ENCODE measurements around the gene COLEC11.
"Not testable (repeated sequence)": the region's sequence is repeated elsewhere in the genome, so short reads cannot be mapped to it uniquely, and the experiment has no call there.

The COLEC11 gene

DNA sequence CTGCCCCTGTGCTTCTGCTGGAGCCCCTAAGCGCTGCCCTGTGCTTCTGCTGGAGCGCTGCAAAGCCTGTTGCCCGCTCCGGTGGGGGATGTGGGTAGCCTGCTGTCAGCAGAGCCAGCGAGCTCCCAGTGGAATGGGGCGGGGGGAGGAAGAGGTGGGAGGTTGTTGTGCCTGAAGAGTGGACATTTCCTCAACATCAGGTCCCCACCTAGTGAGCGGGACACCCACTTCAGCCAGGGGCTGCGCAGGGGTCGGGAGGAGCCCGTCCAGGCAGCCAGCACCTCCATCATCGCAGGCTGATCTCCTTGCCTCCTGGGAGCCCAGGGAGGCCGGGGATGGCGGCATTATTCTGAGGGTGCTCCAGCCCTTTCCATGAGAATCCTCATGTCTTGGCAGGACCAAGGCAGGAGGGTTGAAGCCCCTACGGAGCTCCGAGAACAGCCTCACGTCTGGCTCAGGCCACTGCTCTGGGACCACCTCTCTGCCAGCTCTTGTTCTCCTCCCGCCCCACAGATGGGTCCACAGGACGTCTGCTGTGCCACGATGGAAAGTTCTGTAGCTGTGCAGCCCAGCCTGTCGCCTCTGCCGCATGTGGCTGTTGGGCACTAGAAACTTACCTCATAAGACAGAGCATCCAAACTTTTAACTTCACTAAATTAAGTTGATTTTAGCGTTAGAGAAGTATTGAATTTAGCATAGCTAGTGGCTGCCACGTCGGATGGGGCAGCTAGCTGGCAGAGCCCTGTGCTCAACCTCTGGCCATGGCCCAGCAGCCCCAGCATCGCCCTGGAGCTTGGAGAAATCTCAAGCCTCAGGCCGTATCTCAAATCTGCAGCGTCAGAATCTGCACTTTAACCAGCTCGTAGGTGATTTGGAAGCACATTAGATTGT, 61.2 kb downstream of the COLEC11 start:
- no peak for DNase-seq

DNA sequence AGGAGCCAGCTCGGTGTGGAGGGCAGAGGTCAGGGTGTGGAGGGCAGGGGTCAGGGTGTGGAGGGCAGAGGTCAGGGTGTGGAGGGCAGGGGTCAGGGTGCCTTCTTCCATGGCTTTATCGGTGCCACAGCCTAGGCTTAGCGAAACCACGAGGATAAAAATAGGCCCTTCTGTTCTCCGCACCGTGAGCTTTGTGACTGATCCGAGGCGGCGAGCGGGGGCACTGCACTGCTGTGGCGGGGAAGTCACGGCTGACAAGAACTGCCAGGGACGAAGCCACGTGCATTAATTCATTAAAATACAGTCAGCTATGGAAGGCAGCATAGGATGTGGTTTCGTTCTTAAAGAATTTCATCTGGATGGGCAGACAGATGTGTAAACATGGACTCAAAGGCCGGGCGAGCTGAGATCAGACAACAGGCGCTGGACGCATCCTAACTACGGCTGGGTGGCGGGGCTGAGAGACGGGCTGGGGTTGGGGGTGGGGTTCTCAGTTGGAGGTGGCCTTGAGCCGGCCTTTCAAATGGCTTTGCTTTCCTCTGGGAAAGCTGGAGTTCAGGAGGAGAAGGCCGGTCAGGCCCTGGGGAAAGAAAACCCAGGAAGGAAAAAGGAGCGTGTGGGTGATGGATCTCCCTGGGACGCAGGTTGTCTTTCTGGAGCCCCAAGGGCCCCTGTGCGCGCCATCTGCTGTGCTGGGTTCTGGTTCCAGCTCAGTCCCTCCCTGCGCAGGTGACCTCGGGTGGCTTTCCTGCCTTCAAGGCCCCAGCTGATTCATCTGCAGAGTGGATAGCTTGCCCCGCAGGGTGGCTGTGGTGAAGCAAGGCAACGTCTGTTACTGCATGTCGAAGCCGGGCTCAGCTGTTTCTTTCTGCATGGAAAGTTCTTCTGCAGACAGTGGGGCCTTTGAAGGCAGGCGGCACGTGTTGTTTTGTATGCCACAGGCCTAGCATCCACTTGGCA, 62.1 kb downstream of the COLEC11 start:
- no peak for DNase-seq

DNA sequence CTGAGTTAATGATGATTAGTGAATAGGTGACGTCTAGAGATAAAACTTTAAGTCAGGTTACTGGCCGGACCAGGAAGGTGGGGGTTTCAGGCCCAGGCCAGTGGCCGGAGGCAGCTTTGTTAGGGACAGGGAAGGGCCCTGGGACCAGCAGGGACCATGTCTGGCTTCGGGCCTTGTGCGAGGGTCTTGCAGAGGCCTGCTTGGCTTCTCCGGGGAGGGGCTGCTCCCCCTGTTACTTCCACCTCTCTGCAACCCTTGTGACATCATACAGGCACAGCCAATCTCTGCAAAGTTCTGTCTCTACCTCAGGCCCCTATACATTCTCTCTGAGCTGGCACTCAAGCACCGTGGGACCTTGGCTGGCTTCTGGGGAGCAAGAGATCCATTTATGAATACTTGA, 63.0 kb downstream of the COLEC11 start, which contains the start of gene ALLC:
TSS of gene ALLC (plus strand) at position 320 of the 400 bp plus-strand sequence. CDS start 12,958 bp downstream, outside the sequence.
- no peak for DNase-seq

DNA sequence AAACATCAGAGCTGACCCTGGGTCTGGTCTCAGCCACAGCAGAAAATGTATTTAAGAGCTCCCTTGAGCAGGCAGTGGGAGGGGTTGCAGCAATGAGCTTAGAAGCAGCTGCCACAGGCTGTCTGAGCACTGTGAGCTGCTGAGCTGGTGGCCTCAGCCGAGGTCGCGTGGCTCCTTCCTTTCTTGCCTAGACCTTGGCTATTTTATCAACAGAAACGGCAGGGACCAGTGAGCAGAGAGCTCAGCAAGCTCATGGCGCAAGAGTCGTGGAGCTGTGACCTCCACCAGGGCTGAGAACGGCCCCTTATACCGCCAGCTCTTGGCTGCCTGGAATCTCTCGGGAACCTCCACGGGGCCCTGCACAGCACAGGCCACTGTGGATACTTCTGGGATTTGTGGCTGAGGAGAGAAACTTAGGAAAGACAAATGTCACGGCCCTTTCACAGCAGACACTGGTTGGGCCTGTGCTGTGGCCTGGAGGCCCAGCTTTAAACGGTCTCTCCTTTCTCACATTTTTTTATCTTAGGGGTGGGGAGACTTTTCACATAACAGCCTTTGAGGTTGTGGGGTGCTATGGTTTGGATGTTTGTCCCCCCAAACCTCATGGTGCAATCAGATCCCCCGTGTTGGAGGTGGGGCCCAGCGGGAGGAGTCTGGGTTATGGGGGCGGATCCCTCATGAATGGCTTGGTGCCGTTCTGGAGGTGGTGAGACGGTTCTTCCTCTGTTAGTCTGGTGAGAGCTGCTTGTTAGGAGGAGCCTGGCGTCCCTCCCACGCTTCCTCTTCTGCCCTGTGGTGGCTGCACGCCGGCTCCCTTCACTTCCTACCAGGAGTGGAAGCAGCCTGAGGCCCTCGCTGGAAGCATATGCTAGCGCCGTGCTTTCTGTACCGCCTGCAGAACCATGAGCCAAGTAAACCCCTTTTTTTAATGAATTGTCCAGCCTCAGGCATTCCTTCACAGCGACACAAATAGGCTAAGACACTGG, 64.8 kb downstream of the COLEC11 start:
- no peak for DNase-seq

DNA sequence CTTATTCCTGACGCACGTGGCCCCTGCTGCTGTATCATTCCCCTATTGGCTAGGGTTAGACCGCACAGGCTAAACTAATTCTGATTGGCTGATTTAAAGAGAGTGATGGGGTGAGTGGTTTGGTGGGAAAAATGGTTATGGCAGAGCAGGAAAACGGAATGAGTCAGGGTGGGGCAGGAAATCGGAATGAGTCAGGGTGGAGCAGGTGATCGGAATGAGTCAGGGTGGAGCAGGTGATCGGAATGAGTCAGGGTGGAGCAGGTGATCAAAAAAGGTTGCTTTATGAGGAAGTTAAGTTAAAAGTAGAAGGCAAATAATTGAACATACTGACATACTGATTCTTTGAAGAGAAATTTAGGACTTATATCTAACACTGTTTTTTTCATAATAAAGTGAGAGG, 65.7 kb downstream of the COLEC11 start:
- not testable (repeated sequence) for DNase-seq

DNA sequence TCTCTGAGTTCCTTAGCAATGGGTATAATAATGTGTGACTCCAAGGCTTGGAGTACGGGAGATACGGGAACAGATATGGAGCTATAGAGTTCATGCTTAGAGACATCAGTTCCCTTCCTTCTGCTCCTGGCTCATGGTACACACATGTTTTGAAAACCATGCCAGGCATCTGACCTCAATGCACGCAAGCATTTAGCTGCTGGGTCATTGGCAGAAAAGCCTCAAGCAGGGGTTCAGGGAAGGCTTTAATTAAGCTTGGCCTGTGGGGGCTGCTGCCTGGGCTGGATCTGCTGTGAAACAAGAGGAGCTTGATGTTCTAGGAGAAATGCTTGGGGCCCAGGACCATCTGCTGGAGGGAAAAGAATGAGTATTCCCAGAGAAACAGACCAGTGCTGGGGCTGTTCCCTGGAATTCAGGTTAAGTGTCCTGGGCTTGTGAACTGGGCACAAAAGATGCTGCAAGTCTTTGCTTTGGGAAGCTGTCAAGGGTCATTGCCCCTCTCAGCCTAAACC, 66.3 kb downstream of the COLEC11 start:
- no peak for DNase-seq

DNA sequence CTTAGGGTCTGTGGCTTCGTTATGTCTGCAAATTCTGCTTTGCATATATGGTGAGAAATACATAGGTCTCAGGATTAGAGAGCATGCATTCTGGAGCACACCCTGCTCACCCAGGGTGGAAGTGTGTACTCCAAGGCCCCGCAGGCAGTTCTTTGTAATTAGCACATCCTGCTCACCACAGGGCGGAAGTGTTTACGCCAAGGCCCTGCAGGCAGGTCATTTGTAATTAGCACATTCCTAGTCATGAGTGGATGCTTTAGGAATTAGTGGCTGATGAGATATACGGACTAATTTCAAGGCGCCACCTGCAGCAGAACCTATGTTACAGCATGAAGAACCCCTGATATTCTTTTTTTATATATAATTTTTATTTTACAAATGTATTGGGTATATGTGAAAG, 67.3 kb downstream of the COLEC11 start:
- no peak for DNase-seq

DNA sequence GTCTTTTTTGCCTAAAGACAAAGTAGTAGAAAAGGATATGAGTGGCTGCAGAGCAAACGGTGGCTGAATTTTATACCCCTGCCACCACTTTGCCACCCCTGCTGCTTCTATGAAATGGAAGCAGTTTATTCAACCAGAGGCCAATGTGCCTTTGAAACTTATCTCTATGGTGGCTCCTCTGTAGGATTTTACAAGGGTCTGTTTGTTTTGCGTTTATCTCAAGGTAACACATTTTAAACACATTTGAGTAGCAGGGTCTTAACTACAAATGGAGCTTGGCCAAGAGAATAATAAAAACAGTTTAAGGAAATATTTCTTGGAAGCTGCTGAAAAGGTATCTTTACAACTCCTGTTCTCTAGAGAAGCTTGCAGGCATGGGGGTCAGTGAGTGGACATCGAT, 69.2 kb downstream of the COLEC11 start:
- no peak for DNase-seq

DNA sequence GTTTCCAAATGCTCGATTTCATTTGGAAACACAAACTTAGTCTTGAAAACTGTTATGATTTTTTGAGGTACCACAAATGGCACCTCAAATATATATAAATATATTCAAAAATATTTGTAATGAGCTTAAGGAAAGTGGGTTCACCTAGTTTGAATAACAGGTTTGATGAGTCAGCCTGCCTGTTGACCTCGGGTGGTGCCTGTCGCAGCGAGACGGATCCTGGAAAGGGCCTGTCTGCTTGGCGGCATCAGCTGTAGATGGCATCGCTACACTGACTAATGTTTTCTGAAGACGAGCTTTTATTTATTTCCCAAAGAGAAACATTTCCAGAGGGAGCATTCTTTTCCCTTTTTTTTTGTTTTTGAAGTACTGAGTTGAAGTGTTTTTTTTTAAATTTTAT, 70.0 kb downstream of the COLEC11 start:
- no peak for DNase-seq

DNA sequence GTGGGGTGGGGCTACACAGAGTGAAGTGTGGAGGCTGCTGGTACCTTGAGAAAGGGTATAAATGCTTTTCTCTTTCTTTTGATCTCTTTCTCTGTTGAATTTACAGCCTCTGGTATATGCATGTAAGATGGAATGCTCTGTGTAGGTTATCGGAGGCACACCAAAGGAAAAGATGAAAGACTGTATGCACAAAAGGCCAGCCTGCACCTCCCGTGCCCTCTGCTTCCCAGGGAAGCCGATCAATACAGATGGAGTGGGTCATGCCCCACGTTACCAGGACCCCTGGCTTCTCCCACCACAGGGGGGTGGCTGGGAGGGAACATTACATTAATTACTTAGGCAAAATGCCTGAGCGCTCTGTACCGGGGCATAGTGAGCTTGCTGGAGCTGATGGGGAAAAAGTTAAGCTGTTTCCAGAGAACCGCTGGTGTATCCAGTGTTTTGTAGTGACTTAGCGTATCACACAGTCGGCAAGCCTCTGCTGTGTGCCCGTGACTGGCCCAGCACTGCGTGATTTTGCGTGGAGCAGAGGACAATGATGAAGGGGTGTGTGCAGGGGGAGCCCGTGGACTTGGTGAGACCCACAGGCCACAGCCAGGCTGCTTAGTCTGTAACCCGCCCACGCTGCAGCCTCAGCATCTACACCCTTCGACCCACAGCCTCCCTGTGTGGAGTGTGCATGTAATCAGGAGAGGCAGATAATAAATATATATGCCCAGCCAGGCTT, 71.1 kb downstream of the COLEC11 start:
- DNase-seq = no peak

DNA sequence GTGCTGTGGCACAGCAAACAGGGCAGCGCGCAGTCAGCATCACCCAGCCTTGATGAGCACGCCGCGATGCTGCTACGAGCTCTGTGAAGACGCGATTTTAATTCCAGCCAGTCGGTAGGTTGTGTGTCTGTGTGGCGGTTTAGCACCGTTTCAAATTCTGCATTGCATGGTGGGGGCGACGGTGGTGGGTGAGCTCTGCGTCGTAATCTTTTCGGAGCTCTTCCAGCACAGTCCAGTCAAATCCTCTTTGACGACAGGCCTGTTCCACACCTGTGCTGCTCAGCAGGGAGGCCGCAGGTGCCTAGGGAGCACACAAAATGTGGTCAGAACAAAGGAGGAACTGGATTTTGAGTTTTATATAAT, 71.7 kb downstream of the COLEC11 start:
- DNase-seq = no peak

DNA sequence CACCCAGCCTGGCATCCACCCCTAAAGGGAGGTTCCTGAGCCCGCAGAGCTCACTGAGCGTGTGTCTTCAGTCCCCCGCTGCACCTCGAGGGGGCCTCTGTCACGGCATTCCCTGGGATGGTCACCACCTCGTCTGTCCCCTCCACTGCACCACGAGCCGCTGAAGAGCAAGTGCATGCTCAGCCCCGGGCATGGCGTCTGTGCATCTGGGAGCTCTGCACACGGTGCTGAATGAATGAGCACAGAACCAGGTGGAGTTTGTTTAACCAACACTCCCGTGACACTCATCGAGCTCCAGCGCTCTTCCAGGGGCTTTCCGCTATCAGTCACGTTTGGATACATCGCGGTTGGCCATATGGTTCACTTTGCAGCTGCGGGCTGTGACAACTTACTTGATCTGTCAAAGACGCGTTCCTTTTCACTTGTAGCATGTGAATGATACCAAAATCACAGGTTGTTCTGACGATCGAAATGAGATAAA, 72.3 kb downstream of the COLEC11 start:
- no peak for DNase-seq

DNA sequence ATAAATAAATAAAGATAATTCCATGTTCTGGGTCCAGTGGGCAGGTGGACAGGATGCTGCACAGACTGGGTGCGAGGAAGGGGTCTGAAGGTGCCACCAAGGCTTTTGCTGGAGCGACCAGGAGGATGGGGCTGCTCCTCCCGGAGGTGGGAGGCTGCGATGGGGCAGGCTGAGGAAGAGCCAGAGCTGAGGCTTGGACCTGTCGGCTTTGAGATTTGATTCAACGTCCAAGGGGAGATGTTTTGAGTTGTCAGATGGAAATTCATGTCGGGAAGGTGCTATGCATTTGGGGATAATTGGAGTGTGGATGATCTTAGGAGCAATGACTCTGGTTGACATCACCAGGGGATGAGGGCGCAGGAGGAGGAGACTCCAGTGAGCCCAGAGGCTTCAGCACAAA, 74.7 kb downstream of the COLEC11 start:
- no peak for DNase-seq

DNA sequence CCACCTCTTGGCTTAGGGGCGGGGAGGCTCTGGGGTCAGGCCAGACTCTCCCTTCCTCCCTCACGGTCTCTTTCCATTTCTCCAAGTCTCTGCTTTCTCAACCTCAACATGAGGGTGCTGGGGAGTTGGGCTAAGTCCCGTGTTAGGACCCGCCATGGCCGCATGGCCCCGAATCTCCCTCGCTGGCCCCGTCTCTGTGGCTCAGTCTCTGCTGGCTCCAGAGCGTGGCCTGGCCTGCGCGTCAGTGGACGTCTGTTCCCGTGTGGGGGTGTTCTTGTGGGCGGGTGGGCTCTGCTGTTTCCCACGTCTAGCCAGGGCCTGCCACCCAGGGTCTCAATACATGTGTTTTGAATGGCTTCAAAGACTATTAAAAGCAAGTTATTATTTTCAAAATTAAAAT, 75.5 kb downstream of the COLEC11 start:
- no peak for DNase-seq

DNA sequence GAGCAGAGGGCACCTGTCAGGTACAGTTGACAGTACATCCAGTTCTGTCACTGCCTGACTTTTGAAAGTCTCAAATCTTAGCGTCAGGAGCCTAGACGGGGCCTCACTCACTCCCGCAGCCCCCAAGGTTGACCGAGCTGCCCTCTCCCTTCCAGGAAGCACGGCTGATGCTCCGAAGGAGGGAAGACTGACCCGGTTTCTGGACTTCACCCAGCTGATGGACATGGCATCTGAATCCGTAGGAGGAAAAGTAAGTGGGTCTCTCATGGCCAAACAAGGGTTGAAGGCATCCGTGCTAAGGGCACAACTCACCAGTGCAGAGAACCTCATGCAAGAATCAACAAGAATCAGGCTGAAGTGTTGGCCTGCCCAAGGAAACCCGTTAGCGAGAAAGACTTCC, 76.0 kb downstream of the COLEC11 start:
- no peak for DNase-seq

DNA sequence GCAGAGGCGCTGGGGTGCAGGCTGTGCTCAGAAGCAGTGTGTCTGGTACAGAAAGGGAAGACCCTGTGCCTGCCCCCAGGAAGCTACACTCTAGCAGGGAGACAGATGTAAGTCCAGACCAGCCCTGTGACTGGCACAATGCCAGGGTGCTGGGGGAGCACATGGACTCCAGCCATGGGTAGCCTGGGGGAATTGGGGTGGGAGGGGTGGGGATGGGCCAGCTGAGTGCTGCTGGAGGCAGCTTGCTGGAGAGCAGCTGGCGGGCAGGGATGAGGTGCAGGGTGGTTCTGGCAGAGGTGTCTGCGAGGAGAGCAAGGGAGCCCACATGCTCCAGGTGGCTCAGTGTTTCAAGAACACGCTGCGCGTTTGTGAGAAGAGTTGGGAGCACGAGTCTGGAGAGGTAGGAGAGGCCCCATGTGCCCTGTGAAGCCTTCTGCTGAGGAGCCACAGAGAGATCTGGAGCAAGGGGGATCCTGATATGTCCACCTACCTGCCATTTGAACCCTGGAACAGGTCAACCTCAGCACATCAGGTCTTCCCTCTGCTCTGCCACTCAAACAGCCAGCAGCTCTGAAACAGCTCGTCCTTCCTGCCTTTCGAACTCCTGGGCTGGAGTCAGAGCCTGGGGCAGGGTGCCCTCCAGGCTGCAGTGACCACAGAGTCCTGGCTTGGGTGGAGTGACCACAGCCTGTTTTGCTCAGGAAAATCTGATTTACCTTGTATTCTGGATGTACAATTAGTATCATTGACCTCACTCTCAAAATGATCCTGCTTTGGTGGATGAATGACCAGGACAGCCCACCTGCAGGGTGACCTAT, 78.2 kb downstream of the COLEC11 start:
- DNase-seq = no peak

DNA sequence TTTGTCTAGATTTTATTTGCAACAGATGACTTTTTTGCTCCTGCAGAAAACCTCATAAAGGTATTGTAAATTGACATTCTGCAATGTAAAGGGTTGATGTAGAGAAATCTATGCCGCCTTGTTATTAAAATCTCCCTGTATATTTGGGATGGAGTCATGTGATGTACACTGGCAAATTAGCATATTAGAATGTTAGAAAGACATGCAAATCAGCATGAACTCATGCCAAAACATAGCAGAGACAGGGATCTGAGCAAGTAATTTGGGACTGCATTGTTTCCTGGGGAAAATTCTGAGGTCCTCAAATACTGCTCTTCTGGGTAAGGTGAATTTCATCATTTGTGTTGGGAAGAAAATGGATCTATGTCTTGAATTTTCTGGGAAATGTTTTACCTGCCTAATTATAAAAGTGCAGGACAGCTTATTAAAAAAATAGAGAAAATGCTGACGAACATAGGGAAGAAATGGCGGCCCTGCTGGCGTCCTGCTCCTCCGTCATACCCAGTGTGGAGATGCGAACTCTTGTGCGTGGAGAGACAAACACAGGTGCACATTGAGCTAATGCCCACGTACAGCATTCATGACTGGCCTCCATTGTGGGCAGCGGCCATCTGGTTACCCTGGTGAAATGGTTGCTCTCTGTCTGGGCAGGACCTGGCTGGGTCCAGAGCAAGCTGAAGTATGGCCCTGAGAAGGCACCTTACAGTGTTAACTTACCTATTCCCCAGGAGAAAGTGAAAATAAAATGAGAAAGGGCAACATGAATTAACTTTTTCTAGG, 79.3 kb downstream of the COLEC11 start:
- DNase-seq = no peak

DNA sequence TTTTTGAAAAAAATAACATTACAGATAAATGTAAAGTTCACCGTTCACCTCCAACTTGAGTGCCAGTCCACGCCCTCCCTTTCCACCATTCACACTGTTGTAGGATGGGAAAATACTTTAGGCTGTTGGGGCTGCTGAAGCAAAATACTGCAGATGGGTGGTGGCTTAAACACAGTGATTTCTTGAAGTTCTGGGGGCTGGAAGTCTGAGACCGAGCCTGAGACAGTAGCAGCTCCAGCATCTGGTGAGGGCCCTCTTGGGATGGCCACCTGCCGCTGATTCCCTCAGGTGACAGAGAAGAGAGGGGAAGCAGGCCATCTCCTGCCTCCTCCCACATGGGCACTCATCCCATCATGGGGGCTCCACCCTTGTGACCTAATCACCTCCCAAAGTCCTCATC, 80.8 kb downstream of the COLEC11 start:
- no peak for DNase-seq

DNA sequence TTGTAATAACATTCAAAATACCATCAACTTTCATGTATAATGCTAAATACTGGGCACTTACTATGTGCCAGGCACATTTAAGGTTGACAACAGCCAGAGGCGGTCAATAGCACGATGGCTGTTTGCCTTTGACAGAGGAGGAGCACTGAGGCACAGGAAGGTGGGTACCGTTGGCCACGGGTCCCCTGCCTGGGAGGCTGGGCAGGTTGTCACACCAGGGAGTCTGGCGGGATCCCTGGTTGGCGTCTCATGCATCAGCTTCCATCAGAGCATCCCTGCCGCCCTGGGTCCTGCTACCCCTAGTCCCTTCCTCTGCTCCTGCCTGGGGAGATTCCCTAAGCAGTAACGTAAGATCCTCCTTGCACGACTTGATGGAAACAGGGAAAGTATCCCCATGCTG, 82.5 kb downstream of the COLEC11 start:
- DNase-seq = no peak

DNA sequence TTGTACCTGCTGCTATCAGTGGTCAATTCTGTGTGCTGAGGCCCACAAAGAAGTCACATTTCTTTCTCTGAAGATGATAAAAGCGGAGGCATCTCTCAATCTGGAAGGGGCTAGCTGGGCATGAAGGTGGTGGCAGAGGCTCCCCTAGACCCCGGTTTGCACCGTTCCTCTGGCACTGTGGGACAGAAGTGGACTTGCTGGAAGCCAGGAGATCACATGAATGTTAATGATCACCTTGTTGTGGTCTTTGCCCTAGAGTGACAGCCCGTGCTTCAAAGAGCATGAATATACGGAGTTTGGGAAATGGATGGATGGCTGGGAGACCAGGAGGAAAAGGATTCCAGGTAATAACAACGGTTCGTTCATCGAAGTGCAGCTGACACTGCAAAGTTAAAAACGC, 83.3 kb downstream of the COLEC11 start:
- DNase-seq = no peak
